H1 (cell line): ENCODE results near the gene RNPEPL1. TPM values are rescaled to one million over a fixed set of nuclear protein-coding genes. Genes with fewer than 3 reads are reported as not detected.

ENCODE experiments used
- BACH1 ChIP-seq: IDR thresholded peaks from 2 replicates; pipeline ENCODE4 v1.6.1; 2012; ENCODE audit warnings: low read length, improper control_type of control experiment
- CEBPB ChIP-seq: IDR thresholded peaks from 2 replicates; pipeline ENCODE4 v1.6.1; 2012; ENCODE audit warnings: low read depth, low read length
- CHD1 ChIP-seq: IDR thresholded peaks from 2 replicates; pipeline ENCODE4 v1.6.1; 2012; ENCODE audit warnings: low read depth, low read length, improper control_type of control experiment
- MAX ChIP-seq: IDR thresholded peaks from 2 replicates; pipeline ENCODE4 v1.6.1; 2012; ENCODE audit warnings: inconsistent platforms
- USF2 ChIP-seq: IDR thresholded peaks from 2 replicates; pipeline ENCODE4 v1.6.1; 2011; ENCODE audit warnings: low read length, improper control_type of control experiment
- polyA plus RNA-seq, 7 experiments: library from polyadenylated mRNA; depleted of rRNA in 3 of 7; stranded (reverse) in 5 of 7; unstranded in 2 of 7; fragments of >200 nt in 5 of 7; fragments of 200-250 nt in 2 of 7; gene quantifications; 1 replicate in 5 of 7; 2 replicates in 1 of 7; 4 replicates in 1 of 7; pipeline versions ENCODE4 v1.2.1 to v1.2.3, GENCODE V29; 2011 to 2013; ENCODE audit warnings: missing spikeins in 2 of 7, mixed read lengths in 2 of 7
- total RNA-seq: library from RNA; stranded (reverse); fragmentation: NEBNext Ultra II Directional; extraction: Animal tissue kit (Norgen Biotek cat#: 25700); gene quantifications from 2 replicates; pipeline ENCODE4 v1.2.1, GENCODE V29; 2021

Gene RNPEPL1
- total and polyA plus RNA-seq, 2 of the 8 experiments (the other 6 are each of a cell fraction or from before 2014, with no cell fraction given): 9.0 to 11.3 TPM

- TF ChIP-seq USF2: no peak
- TF ChIP-seq CHD1: no peak
- TF ChIP-seq BACH1: no peak
- TF ChIP-seq CEBPB: no peak
- no peak for TF ChIP-seq MAX
- TF ChIP-seq, all 59 proteins: peak for 0
Observed at GRCh38 chr2:240588669-240589068, 20.4 kb downstream of the RNPEPL1 start (continued).
